Endothelial cell of umbilical vein (primary cell): Measurements from ENCODE around the gene KCNN3. TPM values are rescaled to one million over a fixed set of nuclear protein-coding genes. Genes with fewer than 3 reads are reported as not detected.

ENCODE experiments used
- BruUV-seq: library from RNA; stranded (reverse); fragments of 400-500 nt; replicated peaks from 2 replicates; lab custom pipeline; 2021; lab: Mats Ljungman, UMichigan
- CTCF ChIA-PET: fragments of 300-600, 350-600 bp; sonication (Branson Sonifier 250); formaldehyde crosslinking; loops from one replicate; lab custom pipeline; 2021; ENCODE audit warnings: antibody characterized with exemption, inconsistent platforms; lab: Charles Lee
- POLR2A ChIA-PET: fragments of 300-600, 350-600 bp; sonication (Branson Sonifier 250); formaldehyde crosslinking; loops from one replicate; lab custom pipeline; 2021; ENCODE audit warnings: antibody characterized with exemption, inconsistent platforms; lab: Charles Lee
- DNase-seq: peaks from one replicate; pipeline ENCODE4 v3.0.0-alpha.2; 2011; ENCODE audit warnings: low read depth, low spot score
- FAIRE-seq: peaks from 2 replicates; lab custom pipeline; 2011; peaks lifted over from hg19 to GRCh38; lab: Jason Lieb, UNC
- H2AFZ ChIP-seq: 2 replicates; pipeline ENCODE4 v1.6.0; 2012; ENCODE audit warnings: low read depth, low read length, control low read depth, inconsistent platforms
- H3K27ac ChIP-seq: 2 replicates; pipeline ENCODE4 v1.5.1; 2011; ENCODE audit warnings: low read depth, mild to moderate bottlenecking, control low read depth, low read length, moderate library complexity; ENCODE audit not compliant: insufficient read depth
- H3K27me3 ChIP-seq, 2 experiments: 2 replicates each; pipeline versions ENCODE4 v1.6.0 to v1.6.1; 2011; ENCODE audit warnings: low read length in 2 of 2, mixed read lengths in 1 of 2; ENCODE audit not compliant: control insufficient read depth in 2 of 2, insufficient read depth in 2 of 2
- H3K36me3 ChIP-seq, 2 experiments: 2 replicates in 1 of 2; 3 replicates in 1 of 2; pipeline ENCODE4 v1.5.1; 2011; ENCODE audit warnings: low read length in 2 of 2, mild to moderate bottlenecking in 1 of 2, moderate library complexity in 1 of 2; ENCODE audit not compliant: control insufficient read depth in 2 of 2, insufficient read depth in 2 of 2; ENCODE audit errors: extremely low read depth in 1 of 2
- H3K4me1 ChIP-seq: 3 replicates; pipeline ENCODE4 v1.5.1; 2011; ENCODE audit warnings: mild to moderate bottlenecking, low read length; ENCODE audit not compliant: control insufficient read depth, insufficient read depth; ENCODE audit errors: extremely low read depth
- H3K4me2 ChIP-seq: 2 replicates; pipeline ENCODE4 v1.6.1; 2011; ENCODE audit warnings: low read length, control low read depth, mixed read lengths; ENCODE audit not compliant: insufficient read depth
- H3K4me3 ChIP-seq, 3 experiments: fragments of 200-600 bp in 1 of 3; sonication (generic), shearing (Covaris generic) in 1 of 3; replicated peaks in 1 of 3; 2 replicates each; pipeline ENCODE4 v1.5.1; 2011 to 2016; ENCODE audit warnings: control low read depth in 3 of 3, low read length in 3 of 3, mild to moderate bottlenecking in 2 of 3, inconsistent platforms in 1 of 3, low read depth in 1 of 3, moderate library complexity in 1 of 3; ENCODE audit not compliant: insufficient read depth in 1 of 3
- H3K79me2 ChIP-seq: 2 replicates; pipeline ENCODE4 v1.6.0; 2012; ENCODE audit warnings: low read length, inconsistent platforms; ENCODE audit not compliant: control insufficient read depth, insufficient read depth
- H3K9ac ChIP-seq: replicated peaks from 2 replicates; pipeline ENCODE3; 2011; ENCODE audit warnings: low read length, control low read depth; ENCODE audit not compliant: insufficient read depth; ENCODE audit errors: extremely low read depth
- H3K9me1 ChIP-seq: replicated peaks from 3 replicates; pipeline ENCODE4 v1.6.0; 2011; ENCODE audit warnings: mild to moderate bottlenecking, low read length; ENCODE audit not compliant: control insufficient read depth, insufficient read depth; ENCODE audit errors: extremely low read depth
- H3K9me3 ChIP-seq: replicated peaks from 2 replicates; pipeline ENCODE4 v1.5.1; 2012; ENCODE audit warnings: low read length, inconsistent platforms; ENCODE audit not compliant: control insufficient read depth, insufficient read depth
- H4K20me1 ChIP-seq: replicated peaks from 2 replicates; pipeline ENCODE3; 2011; ENCODE audit warnings: mild to moderate bottlenecking, low read length; ENCODE audit not compliant: control insufficient read depth, insufficient read depth; ENCODE audit errors: extremely low read depth
- CTCF ChIP-seq, 2 donors: IDR thresholded peaks; 1 replicate in 1 of 2; 2 replicates in 1 of 2; pipeline ENCODE4 v1.5.1; 2011; ENCODE audit warnings: low read length in 2 of 2, mild to moderate bottlenecking in 2 of 2, moderate library complexity in 2 of 2, control low read depth in 1 of 2, inconsistent platforms in 1 of 2, low read depth in 1 of 2; ENCODE audit not compliant: insufficient read depth in 1 of 2; ENCODE audit errors: extremely low read depth in 1 of 2
- EZH2 ChIP-seq: IDR thresholded peaks from 2 replicates; pipeline ENCODE4 v1.6.1; 2012; ENCODE audit warnings: borderline replicate concordance, low read depth, mild to moderate bottlenecking, moderate library complexity, low read length, inconsistent platforms; ENCODE audit not compliant: severe bottlenecking
- FOS ChIP-seq: IDR thresholded peaks from 2 replicates; pipeline ENCODE4 v1.6.1; 2011; ENCODE audit warnings: mild to moderate bottlenecking, low read length, moderate library complexity, borderline replicate concordance; ENCODE audit not compliant: insufficient read depth
- GATA2 ChIP-seq: IDR thresholded peaks from 2 replicates; pipeline ENCODE4 v1.7.0; 2011; ENCODE audit warnings: low read depth, mild to moderate bottlenecking, moderate library complexity, mixed read lengths, low read length; ENCODE audit not compliant: insufficient read length, insufficient read depth
- JUN ChIP-seq: IDR thresholded peaks from 2 replicates; pipeline ENCODE4 v1.6.1; 2011; ENCODE audit warnings: borderline replicate concordance, low read depth; ENCODE audit not compliant: insufficient read length, insufficient read depth
- MAX ChIP-seq: IDR thresholded peaks from 2 replicates; pipeline ENCODE4 v1.6.1; 2011; ENCODE audit not compliant: insufficient read depth, insufficient read length
- MYC ChIP-seq: IDR thresholded peaks from one replicate; pipeline ENCODE4 v1.6.1; 2011; ENCODE audit warnings: mild to moderate bottlenecking, low read depth, low read length
- POLR2A ChIP-seq: IDR thresholded peaks from 2 replicates; pipeline ENCODE4 v1.6.1; 2012; ENCODE audit warnings: low read depth, mild to moderate bottlenecking, control low read depth, low read length
- POLR2AphosphoS5 ChIP-seq: IDR thresholded peaks from 2 replicates; pipeline ENCODE4 v1.6.1; 2012; ENCODE audit warnings: low read depth, mild to moderate bottlenecking, control low read depth, low read length, moderate library complexity; ENCODE audit not compliant: insufficient read depth
- dilution Hi-C: fragments of 300-500 bp; cut with MboI; formaldehyde crosslinking; loops from one replicate; pipeline ENCODE4 v1.15.0; 2019; ENCODE audit warnings: low sequenced_read_pairs; ENCODE audit not compliant: extremely low pct_ligation_motif_present
- intact Hi-C: fragments of 100-400 bp; cut with micrococcal nuclease; formaldehyde crosslinking; loops from one replicate; pipeline ENCODE4 v1.10.0; 2022
- polyA plus RNA-seq, 4 experiments: library from polyadenylated mRNA; depleted of rRNA in 3 of 4; stranded (reverse) in 3 of 4; unstranded in 1 of 4; fragments of >200 nt; gene quantifications; 2 replicates each; pipeline versions ENCODE4 v1.2.1 to v1.2.3, GENCODE V29; 2011 to 2012; ENCODE audit warnings: missing spikeins in 1 of 4
- total RNA-seq: library from RNA; stranded (reverse); gene quantifications from 2 replicates; pipeline ENCODE4 v1.2.3, GENCODE V29; 2021

The KCNN3 gene
- total and polyA plus RNA-seq, 2 donors (not counting 3 experiments of a cell fraction or from before 2014, with no cell fraction given) = 0.91 to 1.1 TPM

- Histone ChIP-seq H3K9me3 (no peaks in the 10 kb centered on the region), H3K79me2 (no peaks in the 10 kb centered on the region), H3K36me3 (no peaks in the 10 kb centered on the region), H3K9me1 (no peaks in the 10 kb centered on the region), H3K27ac (no peak overlapping the region), H3K4me1 (peaks cover 40% of the 10 kb centered on the region), H3K9ac (no peak overlapping the region), H3K4me2 (no peak overlapping the region), H4K20me1 (no peaks in the 10 kb centered on the region), H3K27me3 (no peaks in the 10 kb centered on the region), H2AFZ (peak overlapping the region; percentile 5), H3K4me3 (no peak overlapping the region)
- peak; percentile 14 for DNase-seq
- dilution Hi-C loops (no loop called here), intact Hi-C loops (no loop called here)
- FAIRE-seq = peak; percentile 90
- TF ChIP-seq POLR2A = no peak
- TF ChIP-seq MAX = peak; percentile 36
- TF ChIP-seq JUN = peak; percentile 7
- CTCF ChIA-PET = no interaction called here
- BruUV-seq = no TSS peak
- POLR2A ChIA-PET = interaction anchor here (0.5 kb wide), 1 partner anchor 592 kb away, joined by 9 read pairs; no protein-coding TSS in a partner anchor
Measured at GRCh38 chr1:154726443-154726842, 143.6 kb downstream of the KCNN3 start.

GRCh38 chr1:154725865-154726264 lies 144.2 kb downstream of the KCNN3 start:
- Histone ChIP-seq H3K9me3 (no peaks in the 10 kb centered on the region), H3K4me2 (no peak overlapping the region), H3K9ac (no peak overlapping the region), H3K9me1 (no peaks in the 10 kb centered on the region), H3K36me3 (no peaks in the 10 kb centered on the region), H3K27ac (no peak overlapping the region), H2AFZ (no peak overlapping the region), H3K4me3 (no peak overlapping the region), H3K27me3 (no peaks in the 10 kb centered on the region), H4K20me1 (no peaks in the 10 kb centered on the region), H3K79me2 (no peaks in the 10 kb centered on the region), H3K4me1 (peaks cover 35% of the 10 kb centered on the region)
- TF ChIP-seq MAX (no peak), CTCF (IDR thresholded peaks at IDR 0.05; ENCODE audit: extremely low read depth in 1 of 2, insufficient read depth in 1 of 2, low read depth in 1 of 2, low read length in 2 of 2) (no peak), FOS (no peak), POLR2A (no peak), POLR2AphosphoS5 (no peak), MYC (no peak), EZH2 (no peak), GATA2 (no peak), JUN (no peak)
- BruUV-seq = no TSS peak
- no peak for DNase-seq
- intact Hi-C loops (no loop called here), dilution Hi-C loops (no loop called here)
- CTCF ChIA-PET = no interaction called here
- no peak for FAIRE-seq
- POLR2A ChIA-PET = no interaction called here
